22Rv1 (cell line): ENCODE results near the gene EAF1.

Source experiments
- H3K27ac ChIP-seq: fragments of 450-650 bp; 2 replicates; pipeline ENCODE4 v1.5.1; 2017
- ZFX ChIP-seq: fragments of 450-650 bp; IDR thresholded peaks from 2 replicates; pipeline ENCODE4 v1.6.1; 2017; ENCODE audit warnings: antibody characterized with exemption, borderline replicate concordance
- TF ChIP-seq, protein P1 (sequence below): fragments of 450-650 bp; IDR thresholded peaks from 2 replicates; pipeline ENCODE4 v1.5.1; 2017; ENCODE audit warnings: mild to moderate bottlenecking

EAF1 gene

GRCh38 chr3:15443826-15444524, 16.6 kb downstream of the EAF1 start:
- no peak overlapping the region for H3K27ac ChIP-seq
- TF ChIP-seq, protein P1, sequence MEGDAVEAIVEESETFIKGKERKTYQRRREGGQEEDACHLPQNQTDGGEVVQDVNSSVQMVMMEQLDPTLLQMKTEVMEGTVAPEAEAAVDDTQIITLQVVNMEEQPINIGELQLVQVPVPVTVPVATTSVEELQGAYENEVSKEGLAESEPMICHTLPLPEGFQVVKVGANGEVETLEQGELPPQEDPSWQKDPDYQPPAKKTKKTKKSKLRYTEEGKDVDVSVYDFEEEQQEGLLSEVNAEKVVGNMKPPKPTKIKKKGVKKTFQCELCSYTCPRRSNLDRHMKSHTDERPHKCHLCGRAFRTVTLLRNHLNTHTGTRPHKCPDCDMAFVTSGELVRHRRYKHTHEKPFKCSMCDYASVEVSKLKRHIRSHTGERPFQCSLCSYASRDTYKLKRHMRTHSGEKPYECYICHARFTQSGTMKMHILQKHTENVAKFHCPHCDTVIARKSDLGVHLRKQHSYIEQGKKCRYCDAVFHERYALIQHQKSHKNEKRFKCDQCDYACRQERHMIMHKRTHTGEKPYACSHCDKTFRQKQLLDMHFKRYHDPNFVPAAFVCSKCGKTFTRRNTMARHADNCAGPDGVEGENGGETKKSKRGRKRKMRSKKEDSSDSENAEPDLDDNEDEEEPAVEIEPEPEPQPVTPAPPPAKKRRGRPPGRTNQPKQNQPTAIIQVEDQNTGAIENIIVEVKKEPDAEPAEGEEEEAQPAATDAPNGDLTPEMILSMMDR: no peak
- TF ChIP-seq ZFX: no peak

- no peak for TF ChIP-seq ZFX
- TF ChIP-seq, protein P1: no peak
- H3K27ac ChIP-seq: no peak overlapping the region
Observed at GRCh38 chr3:15449489-15450224, 22.3 kb downstream of the EAF1 start.

- TF ChIP-seq, protein P1: no peak
- no peak for TF ChIP-seq ZFX
- no peak overlapping the region for H3K27ac ChIP-seq
Observed at GRCh38 chr3:15450438-15451215, 23.2 kb downstream of the EAF1 start.

GRCh38 chr3:15451216-15452113, 24.1 kb downstream of the EAF1 start:
- H3K27ac ChIP-seq: no peak overlapping the region
- TF ChIP-seq, protein P1: no peak
- TF ChIP-seq ZFX: no peak

- H3K27ac ChIP-seq: no peak overlapping the region
Observed at GRCh38 chr3:15452156-15452555, 24.8 kb downstream of the EAF1 start.

DNA sequence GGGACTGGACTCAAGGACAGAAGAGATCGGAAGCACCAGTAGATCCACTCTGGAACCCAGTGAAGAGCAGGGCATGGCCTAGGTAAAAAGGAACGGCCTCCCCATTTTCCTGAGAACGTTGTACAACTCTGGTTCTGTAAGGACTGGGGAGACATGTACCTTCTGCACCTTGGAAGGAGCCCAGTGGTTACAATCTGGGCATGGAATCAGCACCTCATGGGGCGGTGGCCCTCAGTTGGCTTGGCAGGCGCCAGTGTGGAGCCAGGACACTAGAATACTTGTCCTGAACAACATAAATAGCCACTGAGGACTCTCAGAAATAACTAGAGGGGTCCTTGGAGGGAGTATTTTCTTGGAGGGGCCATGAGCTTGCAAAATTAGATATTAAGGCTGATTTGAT, 25.6 kb downstream of the EAF1 start:
- H3K27ac ChIP-seq: no peak overlapping the region
- TF ChIP-seq, protein P1: no peak
- no peak for TF ChIP-seq ZFX

More at GRCh38 chr3:15452156-15452555, 24.8 kb downstream of the EAF1 start:
- TF ChIP-seq, protein P1: no peak
- no peak for TF ChIP-seq ZFX
